ENCODE results near the gene TAP2.

TAP2 gene

DNA sequence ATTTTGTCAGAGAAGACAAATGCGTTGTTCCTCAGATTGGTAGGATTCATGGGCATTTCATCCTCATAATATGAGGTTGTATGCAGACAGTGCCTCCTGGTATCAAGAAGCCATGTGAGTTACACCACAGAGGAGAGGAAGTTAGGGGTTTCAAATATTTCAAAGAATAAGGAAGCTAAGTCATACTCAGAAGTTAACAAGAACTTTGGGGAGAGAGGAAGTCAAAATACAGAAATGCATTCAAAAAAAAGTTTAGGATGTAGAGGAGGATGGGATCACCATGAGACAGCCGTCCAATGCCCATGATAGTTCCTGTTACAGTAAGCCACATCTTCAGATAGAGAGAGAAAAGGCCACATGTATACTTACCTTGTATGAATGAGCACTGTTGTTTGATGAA, 44.0 kb downstream of the TAP2 start:
- DNase-seq (ENCODE audit: low read depth in 1 of 2, low spot score in 1 of 2): no peak

DNA sequence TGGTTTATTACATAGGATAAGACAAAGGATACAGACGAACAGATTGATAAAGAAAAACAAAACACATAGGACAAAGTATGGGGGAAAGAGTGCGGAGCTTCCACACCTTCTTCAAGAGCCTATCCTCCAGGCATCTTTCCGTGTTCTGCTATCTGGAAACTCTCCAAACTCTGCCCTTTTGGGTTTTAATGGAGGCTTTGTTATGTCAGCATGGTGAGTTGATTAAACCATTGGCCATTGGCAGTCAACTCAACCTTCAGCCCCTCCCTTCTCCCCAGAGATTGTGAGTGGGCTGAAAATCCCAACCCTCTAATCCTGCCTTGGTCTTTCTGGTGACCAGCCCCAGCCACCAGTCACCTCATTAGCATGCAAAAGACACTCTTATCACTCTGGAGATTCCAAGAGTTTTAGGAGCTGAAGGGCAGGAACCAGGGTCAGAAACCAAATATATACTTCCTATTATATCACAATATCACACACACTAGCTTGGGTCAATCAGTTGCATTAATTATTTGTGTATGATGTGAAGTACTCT, 45.6 kb downstream of the TAP2 start:
- DNase-seq (ENCODE audit: low read depth in 1 of 2, low spot score in 1 of 2): no peak

DNA sequence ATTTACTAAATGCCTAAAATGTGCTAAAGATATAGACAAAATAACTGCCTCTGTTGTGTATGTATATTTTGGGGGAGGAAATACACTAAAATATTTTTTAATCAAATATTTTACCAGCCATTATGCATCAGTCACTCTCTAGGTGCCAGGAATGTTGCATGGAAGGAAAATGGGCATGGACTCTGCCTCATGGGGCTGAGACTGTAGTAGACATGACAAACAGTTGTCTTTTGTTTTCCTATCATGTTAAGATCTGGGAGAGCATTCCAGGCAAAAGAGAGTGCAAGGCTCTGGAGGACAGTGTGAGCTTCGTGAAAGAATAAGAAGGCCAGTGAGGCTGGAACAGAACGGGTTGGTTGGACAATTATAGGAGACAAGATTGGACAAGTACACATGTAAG, 48.2 kb downstream of the TAP2 start:
- no peak for DNase-seq (ENCODE audit: low read depth in 1 of 2, low spot score in 1 of 2)
